NCI-H187 (cell line): Measurements from ENCODE around the gene SBK2.
"Not testable (repeated sequence)": the region's sequence is repeated elsewhere in the genome, so short reads cannot be mapped to it uniquely, and the experiment has no call there.

Source experiments
- DNase-seq, 2 experiments: peaks; one replicate each; lab custom pipeline; 2025; lab: John Stamatoyannopoulos, UW

The SBK2 gene

GRCh38 chr19:55535173-55535964 lies 1.6 kb downstream of the SBK2 start:
- DNase-seq, result no peak

- DNase-seq, result not testable (repeated sequence)
Observed at GRCh38 chr19:55534280-55534679, 2.7 kb downstream of the SBK2 start.

- no peak for DNase-seq
Observed at GRCh38 chr19:55530996-55531395, 5.9 kb downstream of the SBK2 start.

GRCh38 chr19:55529636-55530234 lies 7.2 kb downstream of the SBK2 start:
- no peak for DNase-seq

- DNase-seq, result no peak
Observed at GRCh38 chr19:55528030-55528803, 8.7 kb downstream of the SBK2 start.

GRCh38 chr19:55527197-55528029 lies 9.5 kb downstream of the SBK2 start:
- no peak for DNase-seq

GRCh38 chr19:55526216-55527196 lies 10.4 kb downstream of the SBK2 start:
- no peak for DNase-seq

GRCh38 chr19:55525289-55526101 lies 11.4 kb downstream of the SBK2 start:
- DNase-seq, result no peak

GRCh38 chr19:55520691-55521292 lies 16.1 kb downstream of the SBK2 start:
- DNase-seq, result no peak

- no peak for DNase-seq
Observed at GRCh38 chr19:55519451-55520311, 17.3 kb downstream of the SBK2 start.

GRCh38 chr19:55516878-55517620 lies 19.9 kb downstream of the SBK2 start:
- peak; percentile 82 to 84 for DNase-seq

- DNase-seq, result no peak
Observed at GRCh38 chr19:55508120-55508519, 28.8 kb downstream of the SBK2 start.

GRCh38 chr19:55504981-55505380 lies 32.0 kb downstream of the SBK2 start:
- DNase-seq, result no peak

GRCh38 chr19:55504252-55504603 lies 32.7 kb downstream of the SBK2 start:
- DNase-seq, result no peak

GRCh38 chr19:55503502-55504251 lies 33.3 kb downstream of the SBK2 start:
- DNase-seq, result peak; percentile 75 to 87

GRCh38 chr19:55503157-55503501 lies 33.8 kb downstream of the SBK2 start:
- no peak for DNase-seq
